ENCODE results near the gene DHX15.
A peak's percentile ranks its signal among the peaks of the same experiment; 100 is the strongest.
"Not testable (repeated sequence)": the region's sequence is repeated elsewhere in the genome, so short reads cannot be mapped to it uniquely, and the experiment has no call there.

The DHX15 gene

GRCh38 chr4:24544208-24544988, 40.0 kb downstream of the DHX15 start:
- no peak for DNase-seq (ENCODE audit: low read depth)

- DNase-seq (ENCODE audit: low read depth), result no peak
These were observed 47.3 kb downstream of the DHX15 start for GRCh38 chr4:24537025-24537424.

- no peak for DNase-seq (ENCODE audit: low read depth)
These were observed 49.0 kb downstream of the DHX15 start for GRCh38 chr4:24535399-24535798.

- no peak for DNase-seq (ENCODE audit: low read depth)
These were observed 51.0 kb downstream of the DHX15 start for GRCh38 chr4:24533364-24533763.

GRCh38 chr4:24529555-24529954, 54.8 kb downstream of the DHX15 start:
- DNase-seq (ENCODE audit: low read depth), result no peak

- DNase-seq (ENCODE audit: low read depth), result no peak
These were observed 57.0 kb downstream of the DHX15 start for GRCh38 chr4:24527371-24527770.

- no peak for DNase-seq (ENCODE audit: low read depth)
These were observed 62.8 kb downstream of the DHX15 start for GRCh38 chr4:24521544-24521943.

GRCh38 chr4:24519649-24520048, 64.7 kb downstream of the DHX15 start:
- DNase-seq (ENCODE audit: low read depth), result no peak

- no peak for DNase-seq (ENCODE audit: low read depth)
These were observed 66.7 kb downstream of the DHX15 start for GRCh38 chr4:24517676-24518075.

- no peak for DNase-seq (ENCODE audit: low read depth)
These were observed 67.4 kb downstream of the DHX15 start for GRCh38 chr4:24516926-24517325.

- DNase-seq (ENCODE audit: low read depth), result no peak
These were observed 68.7 kb downstream of the DHX15 start for GRCh38 chr4:24515698-24516097.

GRCh38 chr4:24514808-24515207, 69.5 kb downstream of the DHX15 start:
- DNase-seq (ENCODE audit: low read depth), result no peak

GRCh38 chr4:24513718-24514117, 70.6 kb downstream of the DHX15 start:
- no peak for DNase-seq (ENCODE audit: low read depth)

- no peak for DNase-seq (ENCODE audit: low read depth)
These were observed 72.8 kb downstream of the DHX15 start for GRCh38 chr4:24511371-24512063.

GRCh38 chr4:24510091-24510490, 74.3 kb downstream of the DHX15 start:
- DNase-seq (ENCODE audit: low read depth), result no peak

- DNase-seq (ENCODE audit: low read depth), result no peak
These were observed 75.8 kb downstream of the DHX15 start for GRCh38 chr4:24508541-24508940.

- no peak for DNase-seq (ENCODE audit: low read depth)
These were observed 76.9 kb downstream of the DHX15 start for GRCh38 chr4:24507439-24507838.

GRCh38 chr4:24503090-24503489, 81.3 kb downstream of the DHX15 start:
- DNase-seq (ENCODE audit: low read depth), result not testable (repeated sequence)

- DNase-seq (ENCODE audit: low read depth), result no peak
These were observed 87.1 kb downstream of the DHX15 start for GRCh38 chr4:24497221-24497620.

- no peak for DNase-seq (ENCODE audit: low read depth)
These were observed 87.8 kb downstream of the DHX15 start for GRCh38 chr4:24496597-24496996.

GRCh38 chr4:24495388-24495787, 89.0 kb downstream of the DHX15 start:
- DNase-seq (ENCODE audit: low read depth), result no peak

- DNase-seq (ENCODE audit: low read depth), result no peak
These were observed 94.5 kb downstream of the DHX15 start for GRCh38 chr4:24489870-24490269.

- peak; percentile 51 for DNase-seq (ENCODE audit: low read depth)
These were observed 95.8 kb downstream of the DHX15 start for GRCh38 chr4:24488399-24489164.
